ENCODE results near the gene HTRA3.

GRCh38 chr4:8238036-8238511, 31.5 kb upstream of the HTRA3 start:
- no peak for TF ChIP-seq CTCF (conservative IDR thresholded peaks at IDR 0.05)
- no peak for TF ChIP-seq ZFX (IDR thresholded peaks at IDR 0.05)
